GM18868 (cell line): ENCODE measurements around the gene RNASEH2A.

ENCODE experiments used
- ATAC-seq: cut with Tn5 transposase; IDR thresholded peaks from one replicate; pipeline ENCODE4 v1.9.1; 2021; ENCODE audit warnings: mild to moderate bottlenecking, moderate library complexity; ENCODE audit not compliant: unreplicated experiment

Gene RNASEH2A

DNA sequence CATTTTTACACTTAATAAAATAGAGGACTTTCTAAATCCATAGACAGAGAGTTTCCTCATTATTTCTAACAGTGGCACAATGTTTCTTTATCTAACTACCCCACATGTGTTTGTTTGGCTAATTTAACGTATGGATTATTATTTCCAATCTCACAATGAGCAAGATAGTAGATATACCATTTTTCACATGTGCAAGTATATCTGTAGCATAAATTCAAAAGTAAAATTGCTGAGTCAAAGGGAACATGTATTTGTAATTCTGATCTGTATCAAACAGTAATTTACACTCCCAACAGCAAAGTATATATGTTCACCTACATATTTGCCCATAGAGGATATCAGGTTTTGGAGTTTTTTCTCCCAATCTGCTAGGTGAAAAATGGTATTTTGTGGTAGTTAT lies 50.3 kb downstream of the RNASEH2A start:
- ATAC-seq, result no peak

DNA sequence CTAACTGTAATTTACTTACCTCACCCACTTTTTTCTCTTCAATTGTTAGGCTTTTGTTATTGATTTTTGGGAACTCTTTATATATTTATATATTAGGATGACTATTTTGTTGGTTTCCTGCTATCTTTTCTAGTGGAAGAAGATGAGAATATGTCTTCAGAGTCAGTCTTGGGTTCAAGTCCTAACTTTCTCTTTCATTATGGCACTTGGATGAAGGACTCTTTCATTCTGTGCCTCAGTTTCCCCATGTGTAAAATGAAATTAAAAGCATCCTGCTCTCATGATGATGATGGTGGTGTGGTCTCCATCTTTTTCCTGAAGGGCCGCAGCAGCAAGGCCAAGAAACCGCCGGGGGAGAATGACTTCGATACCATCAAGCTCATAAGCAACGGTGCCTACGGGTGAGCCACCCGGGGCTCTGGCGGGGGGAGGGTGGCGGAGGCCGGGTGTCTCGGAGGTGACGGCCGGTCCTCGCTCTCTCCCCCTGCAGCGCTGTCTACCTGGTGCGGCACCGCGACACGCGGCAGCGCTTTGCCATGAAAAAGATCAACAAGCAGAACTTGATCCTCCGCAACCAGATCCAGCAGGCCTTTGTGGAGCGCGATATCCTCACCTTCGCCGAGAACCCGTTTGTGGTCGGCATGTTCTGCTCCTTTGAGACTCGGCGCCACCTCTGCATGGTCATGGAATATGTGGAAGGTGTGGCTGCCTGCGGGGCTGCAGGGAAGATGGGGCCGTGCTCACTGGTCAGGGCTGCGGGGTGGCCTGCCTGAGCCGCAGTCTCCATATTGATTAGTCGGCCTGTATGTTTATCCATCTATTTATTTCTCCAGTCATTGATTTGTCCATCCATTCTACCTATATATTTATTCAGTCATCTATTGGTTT lies 51.9 kb downstream of the RNASEH2A start:
- no peak for ATAC-seq

DNA sequence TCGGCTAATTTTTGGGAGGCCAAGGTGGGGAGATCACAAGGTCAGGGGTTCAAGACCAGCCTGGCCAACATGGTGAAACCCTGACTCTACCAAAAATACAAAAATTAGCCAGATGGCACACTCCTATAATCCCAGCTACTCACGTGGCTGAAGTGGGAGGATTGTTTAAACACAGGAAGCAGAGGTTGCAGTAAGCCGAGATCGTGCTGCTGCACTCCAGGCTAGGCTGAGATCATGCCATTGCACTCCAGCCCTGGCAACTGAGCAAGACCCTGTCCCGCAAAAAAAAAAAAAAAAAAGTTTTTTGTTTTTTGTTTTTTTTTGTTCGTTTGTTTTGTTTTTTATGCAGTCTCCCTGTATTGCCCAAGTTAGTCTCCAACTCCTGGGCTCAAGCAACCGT lies 53.2 kb downstream of the RNASEH2A start:
- no peak for ATAC-seq
